ENCODE measurements around the gene CRB1. TPM values are rescaled to one million over a fixed set of nuclear protein-coding genes. Genes with fewer than 3 reads are reported as not detected.

CRB1 gene
- total and polyA plus RNA-seq, 2 experiments from 2014 or later: 0.27 to 0.56 TPM

GRCh38 chr1:197441999-197442414 lies 174.0 kb downstream of the CRB1 start:
- peak overlapping the region; percentile 47 for H3K4me3 Mint-ChIP-seq
- no peaks in the 10 kb centered on the region for H3K36me3 Mint-ChIP-seq (ENCODE audit: low read depth)
- Histone ChIP-seq H2AFZ (peak overlapping the region; percentile 7; the same call in 1 of the 2 replicates), H3K79me2 (replicated peaks; ENCODE audit: insufficient read depth) (no peaks in the 10 kb centered on the region), H3K4me2 (peak overlapping the region; percentile 60), H3F3A (replicated peaks; ENCODE audit: low read depth) (no peaks in the 10 kb centered on the region), H3K4me3 (peak overlapping the region; percentile 27), H3K36me3 (ENCODE audit: insufficient read depth) (no peaks in the 10 kb centered on the region), H3K9me2 (ENCODE audit: insufficient read depth) (no peaks in the 10 kb centered on the region), H4K20me1 (replicated peaks; ENCODE audit: insufficient read depth) (no peaks in the 10 kb centered on the region), H3K27me3 (ENCODE audit: insufficient read depth) (no peaks in the 10 kb centered on the region), H3K27ac (ENCODE audit: low read depth) (peak overlapping the region; percentile 71), H3K4me1 (ENCODE audit: insufficient read depth) (peaks cover 66% of the 10 kb centered on the region)
- H3K9me3 Mint-ChIP-seq: no peaks in the 10 kb centered on the region
- TF ChIP-seq, protein P1, sequence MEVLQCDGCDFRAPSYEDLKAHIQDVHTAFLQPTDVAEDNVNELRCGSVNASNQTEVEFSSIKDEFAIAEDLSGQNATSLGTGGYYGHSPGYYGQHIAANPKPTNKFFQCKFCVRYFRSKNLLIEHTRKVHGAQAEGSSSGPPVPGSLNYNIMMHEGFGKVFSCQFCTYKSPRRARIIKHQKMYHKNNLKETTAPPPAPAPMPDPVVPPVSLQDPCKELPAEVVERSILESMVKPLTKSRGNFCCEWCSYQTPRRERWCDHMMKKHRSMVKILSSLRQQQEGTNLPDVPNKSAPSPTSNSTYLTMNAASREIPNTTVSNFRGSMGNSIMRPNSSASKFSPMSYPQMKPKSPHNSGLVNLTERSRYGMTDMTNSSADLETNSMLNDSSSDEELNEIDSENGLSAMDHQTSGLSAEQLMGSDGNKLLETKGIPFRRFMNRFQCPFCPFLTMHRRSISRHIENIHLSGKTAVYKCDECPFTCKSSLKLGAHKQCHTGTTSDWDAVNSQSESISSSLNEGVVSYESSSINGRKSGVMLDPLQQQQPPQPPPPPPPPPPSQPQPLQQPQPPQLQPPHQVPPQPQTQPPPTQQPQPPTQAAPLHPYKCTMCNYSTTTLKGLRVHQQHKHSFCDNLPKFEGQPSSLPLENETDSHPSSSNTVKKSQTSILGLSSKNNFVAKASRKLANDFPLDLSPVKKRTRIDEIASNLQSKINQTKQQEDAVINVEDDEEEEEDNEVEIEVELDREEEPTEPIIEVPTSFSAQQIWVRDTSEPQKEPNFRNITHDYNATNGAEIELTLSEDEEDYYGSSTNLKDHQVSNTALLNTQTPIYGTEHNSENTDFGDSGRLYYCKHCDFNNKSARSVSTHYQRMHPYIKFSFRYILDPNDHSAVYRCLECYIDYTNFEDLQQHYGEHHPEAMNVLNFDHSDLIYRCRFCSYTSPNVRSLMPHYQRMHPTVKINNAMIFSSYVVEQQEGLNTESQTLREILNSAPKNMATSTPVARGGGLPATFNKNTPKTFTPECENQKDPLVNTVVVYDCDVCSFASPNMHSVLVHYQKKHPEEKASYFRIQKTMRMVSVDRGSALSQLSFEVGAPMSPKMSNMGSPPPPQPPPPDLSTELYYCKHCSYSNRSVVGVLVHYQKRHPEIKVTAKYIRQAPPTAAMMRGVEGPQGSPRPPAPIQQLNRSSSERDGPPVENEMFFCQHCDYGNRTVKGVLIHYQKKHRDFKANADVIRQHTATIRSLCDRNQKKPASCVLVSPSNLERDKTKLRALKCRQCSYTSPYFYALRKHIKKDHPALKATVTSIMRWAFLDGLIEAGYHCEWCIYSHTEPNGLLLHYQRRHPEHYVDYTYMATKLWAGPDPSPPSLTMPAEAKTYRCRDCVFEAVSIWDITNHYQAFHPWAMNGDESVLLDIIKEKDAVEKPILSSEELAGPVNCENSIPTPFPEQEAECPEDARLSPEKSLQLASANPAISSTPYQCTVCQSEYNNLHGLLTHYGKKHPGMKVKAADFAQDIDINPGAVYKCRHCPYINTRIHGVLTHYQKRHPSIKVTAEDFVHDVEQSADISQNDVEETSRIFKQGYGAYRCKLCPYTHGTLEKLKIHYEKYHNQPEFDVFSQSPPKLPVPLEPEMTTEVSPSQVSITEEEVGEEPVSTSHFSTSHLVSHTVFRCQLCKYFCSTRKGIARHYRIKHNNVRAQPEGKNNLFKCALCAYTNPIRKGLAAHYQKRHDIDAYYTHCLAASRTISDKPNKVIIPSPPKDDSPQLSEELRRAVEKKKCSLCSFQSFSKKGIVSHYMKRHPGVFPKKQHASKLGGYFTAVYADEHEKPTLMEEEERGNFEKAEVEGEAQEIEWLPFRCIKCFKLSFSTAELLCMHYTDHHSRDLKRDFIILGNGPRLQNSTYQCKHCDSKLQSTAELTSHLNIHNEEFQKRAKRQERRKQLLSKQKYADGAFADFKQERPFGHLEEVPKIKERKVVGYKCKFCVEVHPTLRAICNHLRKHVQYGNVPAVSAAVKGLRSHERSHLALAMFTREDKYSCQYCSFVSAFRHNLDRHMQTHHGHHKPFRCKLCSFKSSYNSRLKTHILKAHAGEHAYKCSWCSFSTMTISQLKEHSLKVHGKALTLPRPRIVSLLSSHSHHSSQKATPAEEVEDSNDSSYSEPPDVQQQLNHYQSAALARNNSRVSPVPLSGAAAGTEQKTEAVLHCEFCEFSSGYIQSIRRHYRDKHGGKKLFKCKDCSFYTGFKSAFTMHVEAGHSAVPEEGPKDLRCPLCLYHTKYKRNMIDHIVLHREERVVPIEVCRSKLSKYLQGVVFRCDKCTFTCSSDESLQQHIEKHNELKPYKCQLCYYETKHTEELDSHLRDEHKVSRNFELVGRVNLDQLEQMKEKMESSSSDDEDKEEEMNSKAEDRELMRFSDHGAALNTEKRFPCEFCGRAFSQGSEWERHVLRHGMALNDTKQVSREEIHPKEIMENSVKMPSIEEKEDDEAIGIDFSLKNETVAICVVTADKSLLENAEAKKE (CRISPR knock-in tag; IDR thresholded peaks at IDR 0.05): no peak
- TF ChIP-seq NANOG (IDR thresholded peaks at IDR 0.05; ENCODE audit: borderline replicate concordance) (0 out of 2 replicates have a peak, but pooled peaks have one; percentile 34), CREB1 (CRISPR knock-in tag; IDR thresholded peaks at IDR 0.05; ENCODE audit: low read depth) (peak; percentile 48; the same call in 1 of the 2 replicates), ZNF114 (CRISPR knock-in tag; IDR thresholded peaks at IDR 0.05) (no peak)
- ATAC-seq (peak; percentile 84), DNase-seq (ENCODE audit: low spot score) (peak; percentile 54)
- peak overlapping the region; percentile 85 for H3K27ac Mint-ChIP-seq
- H3K4me1 Mint-ChIP-seq: peaks cover 66% of the 10 kb centered on the region
- peaks cover 2% of the 10 kb centered on the region for H3K27me3 Mint-ChIP-seq (ENCODE audit: insufficient read depth, low read depth, poor library complexity)

DNA sequence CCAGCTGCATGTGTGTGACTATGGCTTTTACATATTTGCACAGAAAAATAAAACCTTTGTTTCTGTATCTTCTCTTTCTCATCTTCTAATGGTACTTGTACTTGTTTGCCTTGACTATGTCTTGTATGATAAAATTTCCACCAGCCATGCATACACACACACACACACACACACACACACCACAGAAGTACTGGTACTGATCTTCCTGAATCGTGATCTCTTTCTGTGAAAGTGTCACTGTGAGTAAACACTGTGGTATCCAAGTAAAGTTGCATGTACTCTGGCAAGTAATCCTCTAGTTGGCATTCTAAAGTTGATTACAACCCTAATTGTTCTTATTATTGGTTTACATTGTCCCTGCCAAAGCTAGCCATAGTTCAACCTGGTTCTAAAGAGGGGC lies 176.7 kb downstream of the CRB1 start:
- no peaks in the 10 kb centered on the region for H3K9me3 Mint-ChIP-seq
- Histone ChIP-seq H3K79me2 (replicated peaks; ENCODE audit: insufficient read depth) (no peaks in the 10 kb centered on the region), H3K9me2 (ENCODE audit: insufficient read depth) (no peaks in the 10 kb centered on the region), H3K27ac (ENCODE audit: low read depth) (no peak overlapping the region), H3F3A (replicated peaks; ENCODE audit: low read depth) (no peaks in the 10 kb centered on the region), H3K36me3 (ENCODE audit: insufficient read depth) (no peaks in the 10 kb centered on the region), H3K4me3 (no peak overlapping the region), H3K4me1 (ENCODE audit: insufficient read depth) (peaks cover 39% of the 10 kb centered on the region), H3K4me2 (no peak overlapping the region), H4K20me1 (replicated peaks; ENCODE audit: insufficient read depth) (no peaks in the 10 kb centered on the region), H3K27me3 (ENCODE audit: insufficient read depth) (no peaks in the 10 kb centered on the region), H2AFZ (no peak overlapping the region; the same call in 1 of the 2 replicates)
- H3K27ac Mint-ChIP-seq: no peak overlapping the region
- no peak overlapping the region for H3K4me3 Mint-ChIP-seq
- DNase-seq (ENCODE audit: low spot score): no peak
- H3K4me1 Mint-ChIP-seq: peaks cover 43% of the 10 kb centered on the region
- no peak for ATAC-seq
- H3K27me3 Mint-ChIP-seq (ENCODE audit: insufficient read depth, low read depth, poor library complexity): peaks cover 2% of the 10 kb centered on the region
- no peaks in the 10 kb centered on the region for H3K36me3 Mint-ChIP-seq (ENCODE audit: low read depth)
- TF ChIP-seq ZNF331 (CRISPR knock-in tag; IDR thresholded peaks at IDR 0.05; ENCODE audit: low read depth): no peak
- TF ChIP-seq CREB1 (CRISPR knock-in tag; IDR thresholded peaks at IDR 0.05; ENCODE audit: low read depth): no peak
- TF ChIP-seq NANOG (IDR thresholded peaks at IDR 0.05; ENCODE audit: borderline replicate concordance): no peak
- TF ChIP-seq CTCF (conservative IDR thresholded peaks at IDR 0.05; ENCODE audit: low read depth in 2 of 2): no peak
- TF ChIP-seq EZH2phosphoT487 (IDR thresholded peaks at IDR 0.05; ENCODE audit: unreplicated experiment): no peak
- no peak for TF ChIP-seq ZNF114 (CRISPR knock-in tag; IDR thresholded peaks at IDR 0.05)
- TF ChIP-seq EZH2 (IDR thresholded peaks at IDR 0.05; ENCODE audit: low read depth, unreplicated experiment): no peak
- TF ChIP-seq REST (IDR thresholded peaks at IDR 0.05; ENCODE audit: unreplicated experiment): no peak
- no peak for TF ChIP-seq JUNB (IDR thresholded peaks at IDR 0.05; ENCODE audit: unreplicated experiment)
